B cell (primary cell): ENCODE measurements around the gene SLC7A1. TPM values are rescaled to one million over a fixed set of nuclear protein-coding genes. Genes with fewer than 3 reads are reported as not detected.

Source experiments
- ATAC-seq: fragments of 200-7000 bp; cut with Tn5 transposase; one replicate; pipeline ENCODE4 v1.10.0; 2021; ENCODE audit warnings: low read depth, mild to moderate bottlenecking, moderate number of reproducible peaks, moderate library complexity
- CTCF ChIA-PET: fragments of 350-600 bp; sonication (Branson Sonifier 250); formaldehyde crosslinking; loops from one replicate; lab custom pipeline; 2021; ENCODE audit warnings: antibody characterized with exemption, inconsistent platforms; lab: Charles Lee
- POLR2A ChIA-PET: fragments of 350-600 bp; sonication (Branson Sonifier 250); formaldehyde crosslinking; loops from one replicate; lab custom pipeline; 2021; ENCODE audit warnings: antibody characterized with exemption; lab: Charles Lee
- DNase-seq: peaks from one replicate; pipeline ENCODE4 v3.0.0; 2013
- H2AFZ ChIP-seq: 2 replicates; pipeline ENCODE4 v1.6.1; 2012; ENCODE audit warnings: mild to moderate bottlenecking, low read depth, low read length; ENCODE audit not compliant: insufficient read depth, poor library complexity, severe bottlenecking
- H3K27ac ChIP-seq, 2 donors: 1 replicate in 1 of 2; 2 replicates in 1 of 2; pipeline ENCODE4 v1.5.1; 2012 to 2013; ENCODE audit warnings: low read length in 2 of 2, mild to moderate bottlenecking in 2 of 2, moderate library complexity in 1 of 2
- H3K27me3 ChIP-seq, 4 experiments: fragments of 200-600 bp in 1 of 4; sonication (generic) in 1 of 4; replicated peaks in 1 of 4; 1 replicate in 2 of 4; 2 replicates in 2 of 4; pipeline versions ENCODE4 v1.6.1 to v1.7.0; 2013 to 2016; ENCODE audit warnings: low read length in 3 of 4, mild to moderate bottlenecking in 2 of 4, mixed read lengths in 1 of 4, moderate library complexity in 1 of 4; ENCODE audit not compliant: insufficient read depth in 4 of 4, control insufficient read depth in 3 of 4; ENCODE audit errors: control extremely low read depth in 1 of 4
- H3K36me3 ChIP-seq, 2 experiments: replicated peaks in 1 of 2; 1 replicate in 1 of 2; 2 replicates in 1 of 2; pipeline versions ENCODE4 v1.6.1 to v1.7.1; 2013; ENCODE audit warnings: low read length in 1 of 2; ENCODE audit not compliant: insufficient read depth in 2 of 2, control insufficient read depth in 1 of 2; ENCODE audit errors: control extremely low read depth in 1 of 2, extremely low read depth in 1 of 2
- H3K4me1 ChIP-seq, 2 donors: fragments of 200-600 bp in 1 of 2; sonication (generic) in 1 of 2; 1 replicate in 1 of 2; 2 replicates in 1 of 2; pipeline versions ENCODE4 v1.5.1 to v1.6.1; 2013 to 2017; ENCODE audit warnings: low read length in 2 of 2; ENCODE audit not compliant: control insufficient read depth in 2 of 2, insufficient read depth in 2 of 2
- H3K4me2 ChIP-seq: replicated peaks from 2 replicates; pipeline ENCODE3; 2012; ENCODE audit warnings: mild to moderate bottlenecking, low read depth, low read length; ENCODE audit not compliant: poor library complexity, severe bottlenecking
- H3K4me3 ChIP-seq, 5 experiments: fragments of 200-600 bp in 1 of 5; sonication (generic) in 1 of 5; 1 replicate in 3 of 5; 2 replicates in 2 of 5; pipeline versions ENCODE4 v1.5.1 to v1.7.0; 2011 to 2016; ENCODE audit warnings: low read length in 4 of 5, mild to moderate bottlenecking in 4 of 5, low read depth in 2 of 5, control low read depth in 1 of 5, moderate library complexity in 1 of 5; ENCODE audit not compliant: insufficient read depth in 1 of 5; ENCODE audit errors: control extremely low read depth in 1 of 5, extremely low read depth in 1 of 5
- H3K79me2 ChIP-seq: fragments of 200-600 bp; sonication (generic); one replicate; pipeline ENCODE4 v1.6.0; 2016; ENCODE audit warnings: low read length; ENCODE audit not compliant: control insufficient read depth, insufficient read depth
- H3K9ac ChIP-seq: fragments of 200-600 bp; sonication (generic); 2 replicates; pipeline ENCODE4 v1.6.1; 2017; ENCODE audit warnings: mild to moderate bottlenecking, low read length, moderate library complexity
- H3K9me3 ChIP-seq, 3 donors: one replicate each; pipeline versions ENCODE4 v1.6.1 to v1.7.1; 2013; ENCODE audit warnings: low read length in 2 of 3; ENCODE audit not compliant: control insufficient read depth in 2 of 3, insufficient read depth in 1 of 3; ENCODE audit errors: control extremely low read depth in 1 of 3
- H4K20me1 ChIP-seq: 2 replicates; pipeline ENCODE4 v1.6.0; 2012; ENCODE audit warnings: mild to moderate bottlenecking, low read length; ENCODE audit not compliant: insufficient read depth, control insufficient read depth, poor library complexity, severe bottlenecking
- H3K27ac Mint-ChIP-seq: one replicate; pipeline ENCODE4 v1.8.0; 2021; ENCODE audit warnings: mixed read lengths
- H3K27me3 Mint-ChIP-seq: one replicate; pipeline ENCODE4 v1.8.0; 2021; ENCODE audit warnings: mixed read lengths
- H3K4me1 Mint-ChIP-seq: one replicate; pipeline ENCODE4 v1.8.0; 2021; ENCODE audit warnings: mixed read lengths
- H3K4me3 Mint-ChIP-seq: one replicate; pipeline ENCODE4 v1.8.0; 2021; ENCODE audit warnings: mixed read lengths
- H3K9me3 Mint-ChIP-seq: one replicate; pipeline ENCODE4 v1.8.0; 2022; ENCODE audit warnings: mixed read lengths; ENCODE audit not compliant: insufficient read depth
- CTCF ChIP-seq: fragments of 200-600 bp; IDR thresholded peaks from one replicate; pipeline ENCODE4 v1.8.0; 2022; ENCODE audit warnings: antibody characterized with exemption, mild to moderate bottlenecking
- EZH2 ChIP-seq: IDR thresholded peaks from 2 replicates; pipeline ENCODE4 v1.6.1; 2012; ENCODE audit warnings: borderline replicate concordance, low read depth, mild to moderate bottlenecking, moderate library complexity, low read length; ENCODE audit not compliant: insufficient read depth, poor library complexity, severe bottlenecking
- WGBS: methylation state at CpG from one replicate; pipeline ENCODE4 v1.1.5; 2013; ENCODE audit warnings: missing lambda C conversion rate; ENCODE audit not compliant: insufficient coverage; 5-methylcytosine and 5-hydroxymethylcytosine counted together
- intact Hi-C: fragments of 100-400 bp; cut with micrococcal nuclease; formaldehyde crosslinking; loops from one replicate; pipeline ENCODE4 v1.10.0; 2022
- polyA plus RNA-seq: library from polyadenylated mRNA; depleted of rRNA; stranded (reverse); fragments of >200 nt; gene quantifications from 2 replicates; pipeline ENCODE4 v1.2.3, GENCODE V29; 2012
- total RNA-seq, 2 donors: library from RNA; stranded (reverse); fragments of 120-200 nt in 1 of 2; gene quantifications; 1 replicate in 1 of 2; 2 replicates in 1 of 2; pipeline versions ENCODE4 v1.2.3 to v1.2.4, GENCODE V29; 2013 to 2022

SLC7A1 gene
- total and polyA plus RNA-seq, 2 donors (not counting 1 experiment from before 2014, with no cell fraction given): 3.3 to 23.1 TPM

- H3K4me1 ChIP-seq: peaks cover 10 to 19% of the 10 kb centered on the region in 2 donors
- no peaks in the 10 kb centered on the region for H4K20me1 ChIP-seq
- no peaks in the 10 kb centered on the region for H3K9me3 ChIP-seq
- ChIA-PET CTCF (interaction anchor here (1.4 to 4.9 kb wide), 2 partner anchors 10 to 27 kb away, joined by 4 to 17 read pairs; no protein-coding TSS in a partner anchor), POLR2A (no interaction called here)
- no peak overlapping the region for H3K4me2 ChIP-seq
- WGBS: 52% methylated on average over 3 of the region's 11 CpGs
- no peak overlapping the region for H3K9ac ChIP-seq
- H3K36me3 ChIP-seq: no peaks in the 10 kb centered on the region
- TF ChIP-seq EZH2: no peak
- TF ChIP-seq CTCF: no peak
- intact Hi-C loops: no loop called here
- ATAC-seq (no peak), DNase-seq (no peak)
- no peak overlapping the region for H3K4me3 ChIP-seq
- Mint-ChIP-seq H3K27me3 (peaks cover 23% of the 10 kb centered on the region), H3K4me3 (no peak overlapping the region), H3K9me3 (no peaks in the 10 kb centered on the region), H3K27ac (no peak overlapping the region), H3K4me1 (peaks cover 14% of the 10 kb centered on the region)
- no peak overlapping the region for H3K27ac ChIP-seq
- H3K79me2 ChIP-seq: no peaks in the 10 kb centered on the region
- peaks cover 0 to 4% (median 1%) of the 10 kb centered on the region in 4 experiments for H3K27me3 ChIP-seq
- H2AFZ ChIP-seq: no peak overlapping the region
Measured at GRCh38 chr13:29480893-29481525, 114.5 kb downstream of the SLC7A1 start.

GRCh38 chr13:29479716-29480492 is 115.6 kb downstream of the SLC7A1 start:
- Mint-ChIP-seq H3K27ac (no peak overlapping the region), H3K4me3 (no peak overlapping the region), H3K4me1 (peaks cover 14% of the 10 kb centered on the region), H3K9me3 (no peaks in the 10 kb centered on the region), H3K27me3 (peaks cover 23% of the 10 kb centered on the region)
- no peak for ATAC-seq
- Histone ChIP-seq H3K9ac (no peak overlapping the region), H2AFZ (no peak overlapping the region), H3K9me3 (no peaks in the 10 kb centered on the region), H3K4me1 (peaks cover 10 to 19% of the 10 kb centered on the region in 2 donors), H4K20me1 (no peaks in the 10 kb centered on the region), H3K27me3 (peaks cover 0 to 4% (median 1%) of the 10 kb centered on the region in 4 experiments), H3K27ac (no peak overlapping the region), H3K79me2 (no peaks in the 10 kb centered on the region), H3K36me3 (no peaks in the 10 kb centered on the region), H3K4me2 (no peak overlapping the region), H3K4me3 (no peak overlapping the region)
- WGBS: 95% methylated on average over 23 of the region's 25 CpGs
- ChIA-PET CTCF (interaction anchor here (0.7 to 4.9 kb wide), 3 partner anchors 9 to 28 kb away, joined by 4 to 17 read pairs (median 4); no protein-coding TSS in a partner anchor), POLR2A (no interaction called here)
- TF ChIP-seq CTCF: no peak
- intact Hi-C loops: no loop called here
- no peak for DNase-seq
